Tibial artery (tissue), 4 donors: ENCODE data around the gene MAGI2.

Experiments
- DNase-seq, 2 donors: peaks; one replicate each; pipeline ENCODE4 v3.0.0-alpha.2; 2019
- H3K27ac ChIP-seq, 2 donors: fragments of 200-600 bp; sonication (generic) in 1 of 2; 1 replicate in 1 of 2; 2 replicates in 1 of 2; pipeline ENCODE4 v1.5.1; 2018 to 2019; ENCODE audit warnings: mild to moderate bottlenecking in 1 of 2
- H3K27me3 ChIP-seq, 2 donors: fragments of 200-600 bp; sonication (generic) in 1 of 2; one replicate each; pipeline versions ENCODE4 v1.5.1 to v1.6.0; 2016 to 2019
- H3K36me3 ChIP-seq, 3 donors: fragments of 200-600 bp; sonication (generic) in 2 of 3; one replicate each; pipeline ENCODE4 v1.5.1; 2016 to 2019; ENCODE audit warnings: mild to moderate bottlenecking in 2 of 3
- H3K4me1 ChIP-seq, 4 donors: fragments of 200-600 bp; sonication (generic) in 2 of 4; 1 replicate in 3 of 4; 2 replicates in 1 of 4; pipeline ENCODE4 v1.5.1; 2016 to 2019
- H3K4me3 ChIP-seq, 2 donors: fragments of 200-600 bp; sonication (generic) in 1 of 2; 1 replicate in 1 of 2; 2 replicates in 1 of 2; pipeline ENCODE4 v1.5.1; 2018 to 2019; ENCODE audit warnings: mild to moderate bottlenecking in 2 of 2
- H3K9me3 ChIP-seq, 3 donors: fragments of 200-600 bp; sonication (generic) in 1 of 3; one replicate each; pipeline ENCODE4 v1.5.1; 2016 to 2019
- CTCF ChIP-seq, 2 experiments: fragments of 200-600 bp in 1 of 2; fragments of 450-650 bp in 1 of 2; IDR thresholded peaks; one replicate each; pipeline ENCODE4 v1.5.1; 2017 to 2019; ENCODE audit warnings: antibody characterized with exemption in 2 of 2, mild to moderate bottlenecking in 1 of 2, moderate library complexity in 1 of 2
- intact Hi-C: fragments of 100-400 bp; cut with DNase I; formaldehyde crosslinking; loops from one replicate; pipeline ENCODE4 v1.15.0; 2023; ENCODE audit warnings: low total_unique reads

Gene MAGI2

DNA sequence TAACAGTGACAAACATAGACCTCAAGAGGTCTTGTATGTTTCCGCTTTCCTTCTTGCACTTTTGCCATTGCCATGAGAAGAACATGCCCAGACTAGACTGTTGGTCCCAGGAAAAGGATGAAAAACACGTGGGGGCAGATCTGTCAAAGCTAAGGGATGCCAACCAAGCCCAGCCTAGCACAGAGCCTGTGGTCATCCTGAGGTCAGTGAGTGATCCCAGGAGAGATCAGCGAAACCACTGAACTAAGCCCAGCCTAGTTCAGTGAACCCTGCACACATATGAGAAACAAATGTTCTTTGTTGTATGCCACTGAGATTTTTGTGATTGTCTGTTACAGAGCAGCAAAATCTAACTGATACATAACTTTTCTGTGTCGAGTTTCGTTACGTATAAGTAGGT is 718.8 kb downstream of the MAGI2 start:
- intact Hi-C loops, result no loop called here
- Histone ChIP-seq H3K27me3 (no peaks in the 10 kb centered on the region), H3K4me1 (peaks cover 0 to 9% (median 2%) of the 10 kb centered on the region in 4 donors), H3K9me3 (no peaks in the 10 kb centered on the region), H3K4me3 (no peak overlapping the region), H3K36me3 (no peaks in the 10 kb centered on the region), H3K27ac (no peak overlapping the region)
- no peak for DNase-seq
- TF ChIP-seq CTCF (IDR thresholded peaks at IDR 0.05), result no peak

DNA sequence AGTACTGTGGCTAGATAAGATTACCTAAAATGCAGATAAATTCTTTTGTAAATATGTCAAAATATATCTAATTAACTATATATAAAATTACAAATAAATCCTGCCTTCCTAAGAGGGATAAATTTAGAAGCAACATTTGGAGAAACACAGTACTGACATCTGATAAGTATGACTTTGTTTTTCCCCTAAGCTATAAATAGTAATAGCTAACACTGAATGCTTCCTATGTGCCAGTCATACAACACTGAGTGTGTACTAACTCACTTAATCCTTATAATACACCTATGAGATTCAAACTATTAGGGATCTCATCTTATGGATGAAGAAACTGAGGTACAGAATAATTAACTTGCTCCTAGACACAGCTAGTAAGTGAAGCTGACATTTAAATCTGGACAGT is 733.4 kb downstream of the MAGI2 start:
- no peak for TF ChIP-seq CTCF (IDR thresholded peaks at IDR 0.05)
- Histone ChIP-seq H3K4me3 (no peak overlapping the region), H3K27ac (no peak overlapping the region), H3K9me3 (no peaks in the 10 kb centered on the region), H3K36me3 (no peaks in the 10 kb centered on the region), H3K27me3 (no peaks in the 10 kb centered on the region), H3K4me1 (peaks cover 0 to 20% (median 0%) of the 10 kb centered on the region in 4 donors)
- intact Hi-C loops, result no loop called here
- no peak for DNase-seq

DNA sequence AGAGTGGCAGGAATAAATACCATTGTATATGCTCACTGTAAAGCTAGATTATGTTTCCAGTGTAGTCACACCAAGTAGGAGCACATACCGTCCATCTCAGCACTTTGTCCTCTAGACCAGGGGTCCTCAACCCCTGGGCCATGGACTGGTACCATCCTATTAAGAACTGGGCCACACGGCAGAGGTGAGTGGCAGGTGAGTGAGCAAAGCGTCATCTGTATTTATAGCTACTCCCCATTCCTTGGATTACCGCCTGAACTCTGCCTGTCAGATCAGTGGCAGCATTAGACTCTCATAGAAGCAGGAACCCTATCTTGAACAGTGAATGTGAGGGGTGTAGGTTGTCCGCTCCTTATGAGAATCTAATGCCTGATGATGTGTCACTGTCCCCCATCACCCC is 735.3 kb downstream of the MAGI2 start:
- peaks cover 0 to 38% (median 2%) of the 10 kb centered on the region in 4 donors for H3K4me1 ChIP-seq
- intact Hi-C loops, result no loop called here
- H3K27me3 ChIP-seq, result no peaks in the 10 kb centered on the region
- TF ChIP-seq CTCF (IDR thresholded peaks at IDR 0.05), result no peak
- H3K36me3 ChIP-seq, result no peaks in the 10 kb centered on the region
- no peak overlapping the region for H3K27ac ChIP-seq
- no peak overlapping the region for H3K4me3 ChIP-seq
- DNase-seq, result no peak
- no peaks in the 10 kb centered on the region for H3K9me3 ChIP-seq

DNA sequence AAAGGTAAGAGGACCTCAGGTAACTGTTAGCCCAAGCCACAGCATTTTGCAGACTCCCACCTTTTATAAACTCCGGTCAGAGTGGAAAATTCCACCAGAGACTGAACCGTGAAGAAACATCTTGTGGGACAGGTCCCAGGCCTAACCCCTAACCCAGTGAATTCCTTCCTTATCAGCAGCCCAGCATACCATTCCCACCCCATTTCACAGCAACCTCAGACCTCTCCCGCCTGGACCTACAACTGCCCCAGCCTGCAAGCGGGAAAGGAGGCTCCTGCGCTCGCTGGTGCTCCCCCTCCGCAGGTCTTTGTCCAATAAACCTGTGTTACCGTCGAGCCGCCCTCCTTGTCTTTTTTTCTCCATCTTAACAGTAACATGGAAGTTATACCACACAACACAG is 736.6 kb downstream of the MAGI2 start:
- intact Hi-C loops, result no loop called here
- Histone ChIP-seq H3K36me3 (no peaks in the 10 kb centered on the region), H3K9me3 (no peaks in the 10 kb centered on the region), H3K4me3 (no peak overlapping the region), H3K4me1 (peaks cover 0 to 38% (median 2%) of the 10 kb centered on the region in 4 donors), H3K27ac (no peak overlapping the region), H3K27me3 (no peaks in the 10 kb centered on the region)
- no peak for TF ChIP-seq CTCF (IDR thresholded peaks at IDR 0.05)
- no peak for DNase-seq

GRCh38 chr7:78714356-78714755 is 739.1 kb downstream of the MAGI2 start:
- H3K27ac ChIP-seq, result peak overlapping the region in 1 of 2 donors; percentile 20
- H3K4me1 ChIP-seq, result peaks cover 0 to 25% (median 2%) of the 10 kb centered on the region in 4 donors
- TF ChIP-seq CTCF (IDR thresholded peaks at IDR 0.05), result no peak
- no peaks in the 10 kb centered on the region for H3K36me3 ChIP-seq
- no peaks in the 10 kb centered on the region for H3K9me3 ChIP-seq
- intact Hi-C loops, result no loop called here
- no peaks in the 10 kb centered on the region for H3K27me3 ChIP-seq
- H3K4me3 ChIP-seq, result no peak overlapping the region
- no peak for DNase-seq

GRCh38 chr7:78712111-78712510 is 741.4 kb downstream of the MAGI2 start:
- Histone ChIP-seq H3K36me3 (no peaks in the 10 kb centered on the region), H3K27ac (no peak overlapping the region), H3K4me3 (no peak overlapping the region), H3K27me3 (no peaks in the 10 kb centered on the region), H3K9me3 (no peaks in the 10 kb centered on the region), H3K4me1 (peaks cover 0 to 22% (median 2%) of the 10 kb centered on the region in 4 donors)
- DNase-seq, result no peak
- intact Hi-C loops, result no loop called here
- TF ChIP-seq CTCF (IDR thresholded peaks at IDR 0.05), result no peak
